ENCODE measurements around the gene SOCS6.
"Not testable (repeated sequence)": the region's sequence is repeated elsewhere in the genome, so short reads cannot be mapped to it uniquely, and the experiment has no call there.

Gene SOCS6

GRCh38 chr18:70359071-70359470, 70.2 kb downstream of the SOCS6 start:
- DNase-seq (ENCODE audit: low read depth): no peak

- no peak for DNase-seq (ENCODE audit: low read depth)
Measured at GRCh38 chr18:70362258-70362657, 73.4 kb downstream of the SOCS6 start.

- no peak for DNase-seq (ENCODE audit: low read depth)
Measured at GRCh38 chr18:70363861-70364260, 75.0 kb downstream of the SOCS6 start.

GRCh38 chr18:70365361-70365760, 76.5 kb downstream of the SOCS6 start:
- DNase-seq (ENCODE audit: low read depth): no peak

- DNase-seq (ENCODE audit: low read depth): no peak
Measured at GRCh38 chr18:70366174-70366573, 77.3 kb downstream of the SOCS6 start.

- DNase-seq (ENCODE audit: low read depth): no peak
Measured at GRCh38 chr18:70366670-70367069, 77.8 kb downstream of the SOCS6 start.

- not testable (repeated sequence) for DNase-seq (ENCODE audit: low read depth)
Measured at GRCh38 chr18:70367344-70367743, 78.5 kb downstream of the SOCS6 start.

GRCh38 chr18:70368903-70369302, 80.1 kb downstream of the SOCS6 start:
- no peak for DNase-seq (ENCODE audit: low read depth)

- no peak for DNase-seq (ENCODE audit: low read depth)
Measured at GRCh38 chr18:70370762-70371733, 82.2 kb downstream of the SOCS6 start.

GRCh38 chr18:70371908-70372307, 83.1 kb downstream of the SOCS6 start:
- DNase-seq (ENCODE audit: low read depth): no peak

- no peak for DNase-seq (ENCODE audit: low read depth)
Measured at GRCh38 chr18:70372450-70373041, 83.7 kb downstream of the SOCS6 start.

GRCh38 chr18:70373042-70373519, 84.2 kb downstream of the SOCS6 start:
- no peak for DNase-seq (ENCODE audit: low read depth)

- DNase-seq (ENCODE audit: low read depth): no peak
Measured at GRCh38 chr18:70374154-70374553, 85.3 kb downstream of the SOCS6 start.

GRCh38 chr18:70376137-70376913, 87.5 kb downstream of the SOCS6 start:
- no peak for DNase-seq (ENCODE audit: low read depth)

- no peak for DNase-seq (ENCODE audit: low read depth)
Measured at GRCh38 chr18:70376914-70377258, 88.0 kb downstream of the SOCS6 start.

- no peak for DNase-seq (ENCODE audit: low read depth)
Measured at GRCh38 chr18:70377317-70377799, 88.5 kb downstream of the SOCS6 start.

GRCh38 chr18:70377857-70378701, 89.2 kb downstream of the SOCS6 start:
- DNase-seq (ENCODE audit: low read depth): no peak

All from activated T-cell treated with anti-CD3 and anti-CD28 coated beads for 24 hours (primary cell).